Duodenal mucosa (tissue), 2 donors: Measurements from ENCODE around the gene POLQ.
"Not testable (repeated sequence)": the region's sequence is repeated elsewhere in the genome, so short reads cannot be mapped to it uniquely, and the experiment has no call there.

Source experiments
- H3K27ac ChIP-seq: one replicate; pipeline ENCODE4 v1.7.0; 2013; ENCODE audit warnings: low read depth, low read length
- H3K27me3 ChIP-seq, 2 donors: one replicate each; pipeline ENCODE4 v1.7.0; 2013; ENCODE audit warnings: low read length in 2 of 2, control low read depth in 1 of 2; ENCODE audit not compliant: insufficient read depth in 2 of 2, control insufficient read depth in 1 of 2
- H3K36me3 ChIP-seq, 2 donors: one replicate each; pipeline ENCODE4 v1.7.0; 2013; ENCODE audit warnings: low read length in 2 of 2, control low read depth in 1 of 2; ENCODE audit not compliant: insufficient read depth in 2 of 2, control insufficient read depth in 1 of 2
- H3K4me1 ChIP-seq, 2 donors: one replicate each; pipeline ENCODE4 v1.7.0; 2013; ENCODE audit warnings: low read length in 2 of 2, control low read depth in 1 of 2; ENCODE audit not compliant: insufficient read depth in 2 of 2, control insufficient read depth in 1 of 2
- H3K4me3 ChIP-seq, 2 donors: one replicate each; pipeline ENCODE4 v1.7.0; 2013; ENCODE audit warnings: low read length in 2 of 2, low read depth in 1 of 2
- H3K9ac ChIP-seq, 2 donors: one replicate each; pipeline ENCODE4 v1.7.0; 2013; ENCODE audit warnings: low read length in 2 of 2, low read depth in 1 of 2
- H3K9me3 ChIP-seq, 2 donors: one replicate each; pipeline ENCODE4 v1.7.0; 2013; ENCODE audit warnings: low read length in 2 of 2, control low read depth in 1 of 2; ENCODE audit not compliant: control insufficient read depth in 1 of 2

Gene POLQ

DNA sequence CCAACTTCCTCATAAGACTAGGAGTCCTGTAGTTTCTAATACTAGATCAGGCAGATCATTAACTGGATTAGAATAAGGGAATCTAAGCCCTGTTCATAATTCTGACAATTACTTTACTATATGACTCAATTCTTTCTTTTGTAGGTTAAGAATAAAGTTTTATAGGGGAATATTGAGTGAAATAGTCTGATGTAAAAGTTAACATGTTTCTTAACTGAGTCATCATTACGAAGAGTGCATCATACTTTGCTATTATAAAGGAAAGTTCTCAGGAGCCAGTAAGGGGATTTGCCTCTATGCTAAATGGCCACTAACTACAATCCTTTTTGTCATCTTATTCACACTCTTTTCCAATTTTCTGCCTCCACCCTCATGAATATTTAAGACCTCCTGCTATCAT lies 63.1 kb downstream of the POLQ start:
- Histone ChIP-seq H3K36me3 (no peaks in the 10 kb centered on the region), H3K27ac (no peak overlapping the region), H3K4me1 (no peaks in the 10 kb centered on the region), H3K27me3 (no peaks in the 10 kb centered on the region), H3K9ac (no peak overlapping the region), H3K4me3 (no peak overlapping the region), H3K9me3 (no peaks in the 10 kb centered on the region)

DNA sequence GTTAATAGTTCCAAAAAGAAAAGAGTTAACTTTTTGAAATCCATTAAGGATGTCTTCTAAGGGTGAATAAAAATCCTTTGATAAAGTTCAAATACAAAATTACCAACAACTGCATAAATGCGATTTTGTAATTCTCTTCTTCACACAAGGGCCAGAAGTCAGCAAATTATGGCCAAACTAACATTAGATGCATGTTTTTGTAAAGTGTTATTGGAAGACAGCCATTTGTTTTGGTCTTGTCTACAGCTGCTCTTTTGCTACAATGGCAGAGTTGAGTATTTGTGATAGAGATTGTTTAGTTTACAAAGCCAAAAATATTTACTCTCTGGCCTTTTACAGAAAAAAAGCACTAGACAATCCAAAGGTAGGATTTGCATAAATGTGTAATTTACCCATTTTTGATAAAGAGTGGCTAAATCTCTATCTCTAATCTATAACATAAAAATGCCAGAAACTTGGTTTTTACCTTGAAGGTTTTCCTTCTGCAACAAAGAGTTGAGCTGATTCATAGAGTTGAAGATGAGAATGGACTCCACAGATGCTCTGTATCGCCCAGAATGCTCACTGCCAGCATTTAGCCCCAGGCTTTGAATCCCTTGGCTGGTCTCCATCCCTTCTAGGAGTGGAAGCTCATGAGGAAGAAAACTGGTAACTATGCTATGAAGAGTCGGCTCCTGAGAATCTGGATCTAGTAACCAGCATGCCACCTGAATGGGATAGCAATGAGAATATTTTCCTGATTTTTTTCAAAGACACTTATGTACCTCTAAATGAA lies 64.5 kb downstream of the POLQ start:
- no peaks in the 10 kb centered on the region for H3K27me3 ChIP-seq
- H3K27ac ChIP-seq = no peak overlapping the region
- H3K9ac ChIP-seq = no peak overlapping the region
- H3K9me3 ChIP-seq = no peaks in the 10 kb centered on the region
- H3K36me3 ChIP-seq = no peaks in the 10 kb centered on the region
- H3K4me1 ChIP-seq = no peaks in the 10 kb centered on the region
- no peak overlapping the region for H3K4me3 ChIP-seq

DNA sequence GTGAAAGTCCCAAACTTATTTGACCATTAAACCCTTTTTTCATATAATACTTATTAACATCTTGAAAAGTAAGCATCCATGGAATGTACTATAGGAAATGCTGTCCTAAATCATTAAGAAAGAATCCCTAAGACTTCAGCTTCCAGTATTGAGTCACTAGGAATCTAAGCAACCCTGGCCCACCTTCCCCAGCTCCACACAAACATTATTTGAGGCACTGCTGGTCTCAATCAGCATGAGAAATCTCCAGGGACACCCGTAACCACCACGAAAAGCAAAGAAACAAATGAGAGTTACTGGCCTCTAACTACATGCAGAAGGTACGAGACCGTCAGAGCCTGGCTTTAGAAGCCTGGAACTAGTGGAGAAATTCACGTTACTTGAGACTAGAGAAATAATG lies 68.2 kb downstream of the POLQ start:
- Histone ChIP-seq H3K27me3 (no peaks in the 10 kb centered on the region), H3K36me3 (peaks cover 0 to 6% of the 10 kb centered on the region in 2 donors), H3K27ac (no peak overlapping the region)

DNA sequence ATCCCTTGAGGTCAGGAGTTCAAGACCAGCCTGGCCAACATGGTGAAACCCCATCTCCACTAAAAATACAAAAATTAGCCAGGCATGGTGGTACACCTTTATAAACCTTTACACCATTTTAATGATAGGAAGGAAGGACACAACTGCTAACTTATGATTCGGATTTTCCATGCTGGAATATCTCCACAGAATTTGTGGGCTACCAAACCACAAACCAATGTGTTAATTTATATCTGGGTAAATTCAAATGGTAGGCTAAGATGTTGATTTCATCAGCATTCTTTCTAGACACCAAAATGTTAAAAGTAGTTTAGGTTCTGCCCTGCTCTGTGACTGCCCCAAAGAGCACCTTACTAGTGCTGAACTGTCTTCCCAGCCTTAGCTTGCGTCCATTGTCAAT lies 72.8 kb downstream of the POLQ start:
- H3K27me3 ChIP-seq = no peaks in the 10 kb centered on the region
- H3K36me3 ChIP-seq = peaks cover 0 to 6% of the 10 kb centered on the region in 2 donors
- H3K4me1 ChIP-seq = no peaks in the 10 kb centered on the region
- H3K27ac ChIP-seq = no peak overlapping the region
- H3K9ac ChIP-seq = no peak overlapping the region
- no peaks in the 10 kb centered on the region for H3K9me3 ChIP-seq
- no peak overlapping the region for H3K4me3 ChIP-seq

More for the DNA sequence above, 68.2 kb downstream of the POLQ start:
- Histone ChIP-seq H3K4me3 (no peak overlapping the region), H3K9me3 (no peaks in the 10 kb centered on the region), H3K4me1 (no peaks in the 10 kb centered on the region), H3K9ac (no peak overlapping the region)

DNA sequence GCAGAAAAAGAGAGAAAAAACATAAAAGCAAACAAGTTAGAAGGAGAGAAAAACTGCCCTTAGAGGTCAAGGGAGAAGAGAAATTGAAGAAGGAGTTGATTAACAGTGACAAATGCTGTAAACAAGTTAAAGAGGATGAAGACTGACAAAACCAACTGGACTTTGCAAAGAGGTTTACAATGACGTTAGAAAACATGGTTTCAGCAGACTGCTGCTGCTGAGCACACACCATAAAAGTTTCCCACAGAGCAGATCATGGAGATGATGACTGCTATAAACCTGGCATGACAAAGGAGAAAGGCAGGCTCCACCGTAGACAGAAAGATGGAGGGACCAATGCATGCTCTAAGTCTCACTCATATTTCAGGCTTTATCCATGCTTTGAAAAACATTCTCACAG lies 78.7 kb downstream of the POLQ start:
- H3K4me1 ChIP-seq = no peaks in the 10 kb centered on the region
- no peaks in the 10 kb centered on the region for H3K27me3 ChIP-seq
- no peak overlapping the region for H3K27ac ChIP-seq
- no peaks in the 10 kb centered on the region for H3K9me3 ChIP-seq
- no peak overlapping the region for H3K4me3 ChIP-seq
- peaks cover 0 to 5% of the 10 kb centered on the region in 2 donors for H3K36me3 ChIP-seq
- H3K9ac ChIP-seq = no peak overlapping the region

DNA sequence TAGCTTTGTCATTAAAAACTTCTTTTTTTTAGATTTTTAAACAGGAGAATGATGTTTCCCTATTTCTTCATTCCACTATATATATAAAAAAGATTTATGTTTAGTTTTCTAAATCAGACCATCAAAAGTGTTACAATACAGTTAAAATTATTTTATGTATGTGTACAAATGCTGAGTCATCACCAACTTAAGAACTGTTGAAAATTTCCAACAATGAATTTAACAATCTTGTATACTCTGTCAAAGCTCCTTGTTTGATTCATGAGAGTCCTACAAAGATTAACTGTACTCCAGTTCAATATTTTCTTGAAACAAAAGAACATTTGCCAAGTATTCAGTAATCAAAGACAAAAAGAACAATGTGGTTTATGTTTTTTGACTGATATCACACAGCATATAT lies 82.0 kb downstream of the POLQ start:
- Histone ChIP-seq H3K27ac (no peak overlapping the region), H3K36me3 (peaks cover 5% of the 10 kb centered on the region in 2 donors), H3K4me1 (no peaks in the 10 kb centered on the region), H3K9me3 (no peaks in the 10 kb centered on the region), H3K4me3 (no peak overlapping the region), H3K9ac (no peak overlapping the region), H3K27me3 (no peaks in the 10 kb centered on the region)

DNA sequence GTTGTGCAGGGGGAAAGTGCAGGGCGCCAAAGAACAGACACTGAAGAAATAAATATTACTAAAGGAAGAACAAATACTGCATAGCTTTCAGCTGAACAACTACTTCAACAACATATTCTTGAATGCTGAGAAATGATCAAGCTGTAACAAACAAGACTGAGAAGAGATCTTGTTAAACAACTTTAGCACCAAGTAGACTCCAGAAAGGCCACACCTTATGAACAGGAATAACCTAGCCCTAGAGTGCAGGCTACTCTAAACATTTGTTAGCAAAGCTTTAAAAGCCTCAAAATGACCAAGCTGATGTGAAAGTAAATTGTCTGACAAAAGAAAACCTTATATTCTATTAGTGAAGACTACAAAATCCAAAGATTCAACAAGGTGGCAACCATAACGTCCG lies 83.2 kb downstream of the POLQ start:
- H3K36me3 ChIP-seq = peaks cover 5 to 6% of the 10 kb centered on the region in 2 donors
- H3K9ac ChIP-seq = no peak overlapping the region
- no peaks in the 10 kb centered on the region for H3K27me3 ChIP-seq
- no peak overlapping the region for H3K4me3 ChIP-seq
- H3K9me3 ChIP-seq = no peaks in the 10 kb centered on the region
- H3K27ac ChIP-seq = no peak overlapping the region
- H3K4me1 ChIP-seq = no peaks in the 10 kb centered on the region

DNA sequence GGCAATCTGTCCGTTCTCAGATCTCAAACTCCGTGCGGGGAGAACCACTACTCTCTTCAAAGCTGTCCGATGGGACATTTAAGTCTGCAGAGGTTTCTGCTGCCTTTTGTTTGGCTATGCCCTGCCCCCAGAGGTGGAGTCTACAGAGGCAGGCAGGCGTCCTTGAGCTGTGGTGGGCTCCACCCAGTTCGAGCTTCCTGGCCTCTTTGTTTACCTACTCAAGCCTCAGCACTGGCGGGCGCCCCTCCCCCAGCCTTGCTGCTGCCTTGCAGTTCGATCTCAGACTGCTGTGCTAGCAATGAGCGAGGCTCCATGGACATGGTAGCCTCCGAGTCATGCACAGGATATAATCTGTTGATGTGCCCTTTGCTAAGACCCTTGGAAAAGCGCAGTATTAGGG lies 94.0 kb downstream of the POLQ start:
- not testable (repeated sequence) for H3K4me3 ChIP-seq, H3K27me3 ChIP-seq, H3K36me3 ChIP-seq, H3K27ac ChIP-seq, H3K9ac ChIP-seq, H3K4me1 ChIP-seq, H3K9me3 ChIP-seq

DNA sequence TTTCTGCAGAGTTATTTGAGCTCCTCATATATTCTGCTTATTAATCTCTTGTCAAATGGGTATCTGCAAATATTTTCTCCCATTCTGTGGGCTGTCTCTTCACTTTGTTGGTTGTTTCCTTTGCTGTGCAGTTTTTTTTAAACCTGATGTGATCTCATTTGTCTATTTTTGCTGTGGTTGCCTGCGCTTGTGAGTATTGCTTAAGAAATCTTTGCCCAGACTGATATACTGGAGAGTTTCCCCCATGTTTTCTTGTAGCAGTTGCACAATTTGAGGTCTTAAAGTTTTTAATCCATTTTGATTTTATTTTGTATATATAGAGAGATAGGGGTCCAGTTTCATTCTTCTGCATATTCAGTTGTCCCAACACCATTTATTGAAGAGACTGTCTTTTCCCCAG lies 102.3 kb downstream of the POLQ start:
- Histone ChIP-seq H3K4me1 (no peaks in the 10 kb centered on the region), H3K36me3 (no peaks in the 10 kb centered on the region), H3K27ac (no peak overlapping the region), H3K9ac (no peak overlapping the region), H3K4me3 (no peak overlapping the region), H3K9me3 (no peaks in the 10 kb centered on the region), H3K27me3 (no peaks in the 10 kb centered on the region)

DNA sequence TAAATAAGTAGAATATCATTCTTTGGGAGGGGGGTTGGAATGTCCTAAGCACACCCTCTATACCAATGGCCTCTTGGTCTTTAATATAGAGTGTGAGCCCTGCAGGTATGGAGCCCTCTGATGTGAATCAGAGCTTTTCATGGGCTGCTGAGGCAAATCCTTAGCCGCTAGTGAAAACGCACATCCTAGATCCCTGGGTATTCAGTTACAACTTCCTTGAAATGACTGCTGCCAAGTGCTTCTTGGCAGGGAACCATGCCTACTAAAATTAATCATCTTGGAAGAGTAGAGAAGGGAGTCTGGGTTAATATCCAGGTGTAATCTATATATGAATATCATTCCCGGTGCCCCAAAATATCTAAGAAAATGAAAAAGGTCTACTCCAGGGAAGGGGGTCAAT lies 109.1 kb downstream of the POLQ start:
- Histone ChIP-seq H3K36me3 (no peaks in the 10 kb centered on the region), H3K9ac (no peak overlapping the region), H3K4me3 (no peak overlapping the region), H3K9me3 (no peaks in the 10 kb centered on the region), H3K27ac (no peak overlapping the region), H3K4me1 (no peaks in the 10 kb centered on the region), H3K27me3 (no peaks in the 10 kb centered on the region)
